ENCODE data around the gene MAGEF1. TPM values are rescaled to one million over a fixed set of nuclear protein-coding genes. Genes with fewer than 3 reads are reported as not detected.

MAGEF1 gene
- total RNA-seq, 1 donor from 2014 or later = 15.0 TPM

DNA sequence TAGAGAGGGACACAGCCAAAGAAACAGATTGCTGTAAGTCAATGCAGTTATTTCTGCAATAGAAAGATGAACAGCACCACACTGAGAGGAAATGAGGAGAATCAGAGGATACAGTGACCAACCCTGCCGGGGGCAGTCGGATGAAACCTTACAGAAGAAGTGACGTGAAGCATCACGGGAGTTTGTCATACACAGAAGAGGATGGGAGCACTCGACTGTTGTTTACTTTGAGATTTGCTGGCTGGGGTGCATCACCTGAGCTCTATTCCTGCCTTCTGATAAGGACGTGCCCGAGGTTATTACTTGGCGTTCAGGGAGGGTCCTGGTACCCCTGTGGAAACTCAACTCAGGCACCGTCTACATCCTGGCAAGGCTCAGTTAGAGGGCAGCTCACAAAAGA, 45.4 kb downstream of the MAGEF1 start:
- Mint-ChIP-seq H3K9me3 (no peaks in the 10 kb centered on the region), H3K4me1 (no peaks in the 10 kb centered on the region), H3K27ac (no peak overlapping the region), H3K4me3 (no peak overlapping the region), H3K27me3 (peaks cover 16% of the 10 kb centered on the region), H3K36me3 (ENCODE audit: low read depth) (no peaks in the 10 kb centered on the region)
- intact Hi-C loops (cut with micrococcal nuclease) = no loop called here
- DNase-seq = no peak

DNA sequence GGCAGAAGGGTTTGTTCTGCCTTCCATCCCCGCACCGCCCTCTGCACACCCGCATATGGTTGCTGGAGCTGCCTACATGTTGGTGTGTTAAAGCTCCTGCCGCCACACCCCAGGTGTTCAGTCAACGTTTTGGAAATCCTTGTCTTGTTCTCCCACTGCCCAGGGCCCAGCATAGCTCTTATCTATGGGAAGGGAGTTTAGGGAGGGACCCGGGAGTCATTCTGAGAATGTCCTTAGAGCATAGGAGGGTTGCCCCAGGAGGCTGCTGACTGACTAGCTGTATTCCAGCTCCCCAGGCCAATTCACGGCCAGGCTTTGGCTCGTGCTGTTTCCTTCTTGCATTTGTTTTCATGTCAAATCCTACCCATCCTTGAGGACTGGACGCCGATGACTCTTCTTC, 46.8 kb downstream of the MAGEF1 start:
- Mint-ChIP-seq H3K4me3 (no peak overlapping the region), H3K4me1 (no peaks in the 10 kb centered on the region), H3K27me3 (peaks cover 15% of the 10 kb centered on the region), H3K27ac (no peak overlapping the region), H3K9me3 (no peaks in the 10 kb centered on the region), H3K36me3 (ENCODE audit: low read depth) (no peaks in the 10 kb centered on the region)
- DNase-seq = no peak
- intact Hi-C loops (cut with micrococcal nuclease) = no loop called here

DNA sequence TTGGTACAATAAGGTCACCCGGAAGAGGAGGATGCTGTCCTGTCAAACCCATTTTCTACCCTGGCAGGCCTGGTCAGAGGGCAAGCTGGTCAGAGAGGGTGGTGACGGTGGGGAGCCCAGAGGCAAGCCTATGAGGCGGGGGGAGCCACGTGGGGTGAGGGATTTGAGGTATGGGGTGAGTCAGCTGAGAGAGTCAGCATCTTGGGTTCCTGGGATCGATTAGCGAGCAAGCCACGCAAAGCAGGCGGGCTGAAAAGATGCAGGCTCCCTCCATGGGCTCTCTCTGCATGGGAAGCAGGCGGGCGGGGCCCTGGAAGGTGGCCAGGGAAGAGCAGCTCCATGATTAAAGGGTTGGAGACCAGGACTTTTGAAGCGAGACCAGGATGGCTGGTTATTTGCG, 48.1 kb downstream of the MAGEF1 start:
- H3K4me1 Mint-ChIP-seq = peaks cover 1% of the 10 kb centered on the region
- no peak overlapping the region for H3K27ac Mint-ChIP-seq
- no peak for DNase-seq
- H3K9me3 Mint-ChIP-seq = no peaks in the 10 kb centered on the region
- no peak overlapping the region for H3K4me3 Mint-ChIP-seq
- H3K27me3 Mint-ChIP-seq = peaks cover 15% of the 10 kb centered on the region
- H3K36me3 Mint-ChIP-seq (ENCODE audit: low read depth) = no peaks in the 10 kb centered on the region
- intact Hi-C loops (cut with micrococcal nuclease) = no loop called here

DNA sequence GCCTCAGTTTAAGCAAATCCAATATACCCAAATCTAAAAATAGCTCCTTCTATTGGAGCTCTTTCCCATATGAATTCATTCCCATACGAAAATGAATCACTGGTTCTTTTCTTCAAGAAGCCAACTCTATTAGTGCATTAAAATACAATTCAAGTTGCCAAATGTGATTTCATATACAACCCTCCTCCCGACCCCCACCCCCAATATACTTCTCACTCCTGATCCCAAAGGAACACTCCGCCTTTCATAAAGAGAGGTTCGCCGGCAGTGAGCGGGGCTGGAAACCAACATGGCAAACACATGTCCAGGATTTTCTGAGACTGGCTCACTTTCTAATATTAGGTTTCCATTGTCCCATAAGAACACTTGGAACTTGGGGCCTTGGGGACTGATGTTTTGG, 48.5 kb downstream of the MAGEF1 start:
- Mint-ChIP-seq H3K4me1 (peaks cover 2% of the 10 kb centered on the region), H3K9me3 (no peaks in the 10 kb centered on the region), H3K27ac (no peak overlapping the region), H3K4me3 (no peak overlapping the region), H3K36me3 (ENCODE audit: low read depth) (no peaks in the 10 kb centered on the region), H3K27me3 (peaks cover 15% of the 10 kb centered on the region)
- no peak for DNase-seq
- intact Hi-C loops (cut with micrococcal nuclease) = no loop called here

DNA sequence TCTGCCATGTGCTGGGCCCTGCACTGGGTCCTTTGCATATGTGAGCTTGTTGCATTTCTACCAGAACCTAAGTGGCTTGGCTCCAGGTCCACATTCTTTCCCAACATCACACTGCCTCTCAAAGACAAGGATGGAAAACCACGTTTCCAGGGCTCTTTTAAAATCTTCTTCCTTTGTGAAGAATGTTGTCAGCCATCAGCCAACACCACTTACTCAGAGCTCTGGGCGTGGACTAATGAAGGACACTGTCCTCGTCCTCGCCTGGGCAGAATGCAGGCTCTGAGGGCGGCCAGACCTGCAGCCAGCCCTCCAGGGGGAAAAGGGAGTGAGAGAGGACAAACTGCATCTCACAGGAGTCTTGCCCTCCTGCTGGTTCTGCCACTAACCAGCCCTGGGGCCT, 49.7 kb downstream of the MAGEF1 start:
- no peaks in the 10 kb centered on the region for H3K36me3 Mint-ChIP-seq (ENCODE audit: low read depth)
- peaks cover 11% of the 10 kb centered on the region for H3K27me3 Mint-ChIP-seq
- intact Hi-C loops (cut with micrococcal nuclease) = no loop called here
- no peak for DNase-seq
- no peaks in the 10 kb centered on the region for H3K9me3 Mint-ChIP-seq
- no peak overlapping the region for H3K27ac Mint-ChIP-seq
- H3K4me3 Mint-ChIP-seq = no peak overlapping the region
- peaks cover 6% of the 10 kb centered on the region for H3K4me1 Mint-ChIP-seq

DNA sequence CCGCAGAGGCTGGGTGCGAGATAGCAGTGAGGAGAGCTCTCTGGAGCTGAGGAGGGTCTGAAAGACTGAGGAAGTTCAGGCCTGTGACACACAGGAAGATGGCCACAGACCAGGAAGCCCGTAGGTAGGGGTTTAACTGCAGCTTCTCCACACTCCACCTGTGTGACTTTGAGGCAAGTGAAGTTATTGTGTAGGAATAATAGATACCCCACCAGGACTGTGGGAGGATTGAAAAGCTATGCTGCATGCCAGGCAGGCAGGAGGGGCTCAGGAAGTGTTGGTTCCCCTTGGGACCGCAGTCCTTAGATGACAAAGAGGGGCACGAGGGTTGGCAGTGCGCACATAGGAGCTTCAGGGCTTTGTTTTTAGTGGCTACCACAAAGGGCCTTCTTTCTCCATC, 50.9 kb downstream of the MAGEF1 start:
- H3K27ac Mint-ChIP-seq = no peak overlapping the region
- intact Hi-C loops (cut with micrococcal nuclease) = no loop called here
- peaks cover 10% of the 10 kb centered on the region for H3K4me1 Mint-ChIP-seq
- peaks cover 7% of the 10 kb centered on the region for H3K27me3 Mint-ChIP-seq
- H3K36me3 Mint-ChIP-seq (ENCODE audit: low read depth) = no peaks in the 10 kb centered on the region
- H3K4me3 Mint-ChIP-seq = no peak overlapping the region
- H3K9me3 Mint-ChIP-seq = no peaks in the 10 kb centered on the region
- no peak for DNase-seq

Other genes with a start within 250 kb of the MAGEF1 start
- 0.05 TPM in 1 of 2 replicates, not detected in the other for gene EPHB3, start 150.3 kb downstream of the MAGEF1 start, total RNA-seq
- 33.6 and 33.9 TPM in 2 replicates for gene VPS8, start 100.1 kb upstream of the MAGEF1 start, total RNA-seq

Measured in activated CD4-positive, alpha-beta T cell treated with anti-CD3 and anti-CD28 coated beads, Interleukin-2, amount 10 ng/mL, durations not matched to agents 24 days and 14 days (primary cell).